Stomach (tissue), 4 donors: Measurements from ENCODE around the gene SCLT1.
"Not testable (repeated sequence)": the region's sequence is repeated elsewhere in the genome, so short reads cannot be mapped to it uniquely, and the experiment has no call there.

ENCODE experiments used
- EP300 ChIP-seq: sonication (generic); formaldehyde crosslinking; IDR thresholded peaks from one replicate; pipeline ENCODE4 v1.6.1; 2017; ENCODE audit warnings: antibody characterized with exemption
- POLR2A ChIP-seq, 4 donors: fragments of 450-650 bp; IDR thresholded peaks; one replicate each; pipeline ENCODE4 v1.6.1; 2016; ENCODE audit warnings: antibody characterized with exemption in 4 of 4, control low read depth in 2 of 4, mild to moderate bottlenecking in 1 of 4, moderate library complexity in 1 of 4
- POLR2AphosphoS5 ChIP-seq, 3 donors: sonication (generic); formaldehyde crosslinking; IDR thresholded peaks; one replicate each; pipeline ENCODE4 v1.6.1; 2016; ENCODE audit warnings: antibody characterized with exemption in 3 of 3
- TF ChIP-seq, protein P1 (sequence below), 7 experiments: fragments of 450-650 bp in 4 of 7; fragments of 200-600 bp in 3 of 7; sonication (generic) in 3 of 7; IDR thresholded peaks; one replicate each; pipeline ENCODE4 v1.5.1; 2016 to 2019; ENCODE audit warnings: antibody characterized with exemption in 7 of 7, control low read depth in 2 of 7, mild to moderate bottlenecking in 1 of 7

DNA sequence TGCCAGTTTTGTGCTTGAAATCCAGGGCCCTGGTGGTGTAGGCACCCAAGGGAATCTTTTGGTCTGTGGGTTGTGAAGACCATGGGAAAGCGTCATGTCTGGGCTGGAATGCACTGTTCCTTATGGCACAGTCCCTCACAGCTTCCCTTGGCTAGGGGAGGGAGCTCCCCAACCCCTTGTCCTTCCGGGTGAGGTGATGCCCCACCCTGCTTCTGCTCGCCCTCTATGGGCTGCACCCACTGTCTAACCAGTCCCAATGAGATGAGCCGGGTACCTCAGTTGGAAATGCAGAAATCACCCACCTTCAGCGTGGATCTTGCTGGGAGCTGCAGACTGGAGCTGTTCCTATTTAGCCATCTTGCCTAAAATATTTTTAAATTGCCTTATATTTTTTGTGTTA, 33.3 kb upstream of the SCLT1 start:
- TF ChIP-seq, protein P1, sequence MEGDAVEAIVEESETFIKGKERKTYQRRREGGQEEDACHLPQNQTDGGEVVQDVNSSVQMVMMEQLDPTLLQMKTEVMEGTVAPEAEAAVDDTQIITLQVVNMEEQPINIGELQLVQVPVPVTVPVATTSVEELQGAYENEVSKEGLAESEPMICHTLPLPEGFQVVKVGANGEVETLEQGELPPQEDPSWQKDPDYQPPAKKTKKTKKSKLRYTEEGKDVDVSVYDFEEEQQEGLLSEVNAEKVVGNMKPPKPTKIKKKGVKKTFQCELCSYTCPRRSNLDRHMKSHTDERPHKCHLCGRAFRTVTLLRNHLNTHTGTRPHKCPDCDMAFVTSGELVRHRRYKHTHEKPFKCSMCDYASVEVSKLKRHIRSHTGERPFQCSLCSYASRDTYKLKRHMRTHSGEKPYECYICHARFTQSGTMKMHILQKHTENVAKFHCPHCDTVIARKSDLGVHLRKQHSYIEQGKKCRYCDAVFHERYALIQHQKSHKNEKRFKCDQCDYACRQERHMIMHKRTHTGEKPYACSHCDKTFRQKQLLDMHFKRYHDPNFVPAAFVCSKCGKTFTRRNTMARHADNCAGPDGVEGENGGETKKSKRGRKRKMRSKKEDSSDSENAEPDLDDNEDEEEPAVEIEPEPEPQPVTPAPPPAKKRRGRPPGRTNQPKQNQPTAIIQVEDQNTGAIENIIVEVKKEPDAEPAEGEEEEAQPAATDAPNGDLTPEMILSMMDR (IDR thresholded peaks at IDR 0.05): not testable (repeated sequence)
- not testable (repeated sequence) for TF ChIP-seq EP300; POLR2AphosphoS5 (IDR thresholded peaks at IDR 0.05); POLR2A (IDR thresholded peaks at IDR 0.05)
